Transverse colon (tissue), 4 donors: Measurements from ENCODE around the gene CSF3R. TPM values are rescaled to one million over a fixed set of nuclear protein-coding genes. Genes with fewer than 3 reads are reported as not detected.

Source experiments
- DNase-seq: peaks from one replicate; pipeline ENCODE4 v3.0.0-alpha.2; 2019
- H3K27ac ChIP-seq, 4 donors: fragments of 200-600 bp; sonication (generic); 2 replicates each; pipeline ENCODE4 v1.5.1; 2016 to 2018; ENCODE audit warnings: inconsistent platforms in 4 of 4
- H3K27me3 ChIP-seq: fragments of 200-600 bp; sonication (generic); 2 replicates; pipeline ENCODE4 v1.5.1; 2017; ENCODE audit warnings: inconsistent platforms
- H3K36me3 ChIP-seq, 4 donors: fragments of 200-600 bp; sonication (generic); 2 replicates each; pipeline ENCODE4 v1.5.1; 2017 to 2019; ENCODE audit warnings: inconsistent platforms in 4 of 4
- H3K4me1 ChIP-seq, 4 donors: fragments of 200-600 bp; sonication (generic); 2 replicates each; pipeline ENCODE4 v1.5.1; 2017 to 2020; ENCODE audit warnings: inconsistent platforms in 4 of 4
- H3K4me3 ChIP-seq, 4 donors: fragments of 200-600 bp; sonication (generic); 1 replicate in 1 of 4; 2 replicates in 3 of 4; pipeline versions ENCODE4 v1.5.1 to v1.6.1; 2017 to 2019; ENCODE audit warnings: inconsistent platforms in 4 of 4
- H3K9me3 ChIP-seq, 2 donors: fragments of 200-600 bp; sonication (generic); 2 replicates each; pipeline ENCODE4 v1.5.1; 2017 to 2019; ENCODE audit warnings: inconsistent platforms in 2 of 2
- EP300 ChIP-seq: sonication (generic); formaldehyde crosslinking; IDR thresholded peaks from one replicate; pipeline ENCODE4 v1.6.1; 2017; ENCODE audit warnings: antibody characterized with exemption, low read depth
- POLR2A ChIP-seq: fragments of 450-650 bp; IDR thresholded peaks from one replicate; pipeline ENCODE4 v1.6.1; 2016; ENCODE audit warnings: antibody characterized with exemption, mild to moderate bottlenecking, moderate library complexity
- POLR2AphosphoS5 ChIP-seq, 3 donors: sonication (generic); formaldehyde crosslinking; IDR thresholded peaks; one replicate each; pipeline ENCODE4 v1.6.1; 2016; ENCODE audit warnings: antibody characterized with exemption in 3 of 3
- WGBS, 2 donors: methylation state at CpG; one replicate each; pipeline ENCODE4 v1.1.5; 2018; ENCODE audit warnings: low coverage in 1 of 2; 5-methylcytosine and 5-hydroxymethylcytosine counted together
- in situ Hi-C, 4 donors: fragments of 200-750 bp; cut with MboI; loops; one replicate each; pipeline versions ENCODE4 v1.15.0 to v1.15.1; 2017; ENCODE audit warnings: low sequenced_read_pairs in 3 of 4, low pct_ligation_motif_present in 1 of 4, low pct_unique_long_range_greater_than_20kb in 1 of 4
- intact Hi-C: fragments of 100-400 bp; cut with DNase I; formaldehyde crosslinking; loops from one replicate; pipeline ENCODE4 v1.15.1; 2023; ENCODE audit warnings: low total_unique reads
- total RNA-seq, 4 donors: library from RNA; depleted of rRNA; stranded (reverse); fragments of >200 nt; gene quantifications; one replicate each; pipeline ENCODE4 v1.1.0, GENCODE V29; 2016
- TF ChIP-seq, protein P1 (sequence below), 5 experiments: fragments of 200-600 bp in 3 of 5; fragments of 450-650 bp in 2 of 5; sonication (generic) in 3 of 5; IDR thresholded peaks; 1 replicate in 2 of 5; 2 replicates in 3 of 5; pipeline ENCODE4 v1.5.1; 2016 to 2017; ENCODE audit warnings: antibody characterized with exemption in 5 of 5, inconsistent platforms in 3 of 5, mild to moderate bottlenecking in 2 of 5, moderate library complexity in 1 of 5

CSF3R gene
- total RNA-seq, 4 donors from 2014 or later, result 3.8 to 17.1 (median 5.2) TPM

DNA sequence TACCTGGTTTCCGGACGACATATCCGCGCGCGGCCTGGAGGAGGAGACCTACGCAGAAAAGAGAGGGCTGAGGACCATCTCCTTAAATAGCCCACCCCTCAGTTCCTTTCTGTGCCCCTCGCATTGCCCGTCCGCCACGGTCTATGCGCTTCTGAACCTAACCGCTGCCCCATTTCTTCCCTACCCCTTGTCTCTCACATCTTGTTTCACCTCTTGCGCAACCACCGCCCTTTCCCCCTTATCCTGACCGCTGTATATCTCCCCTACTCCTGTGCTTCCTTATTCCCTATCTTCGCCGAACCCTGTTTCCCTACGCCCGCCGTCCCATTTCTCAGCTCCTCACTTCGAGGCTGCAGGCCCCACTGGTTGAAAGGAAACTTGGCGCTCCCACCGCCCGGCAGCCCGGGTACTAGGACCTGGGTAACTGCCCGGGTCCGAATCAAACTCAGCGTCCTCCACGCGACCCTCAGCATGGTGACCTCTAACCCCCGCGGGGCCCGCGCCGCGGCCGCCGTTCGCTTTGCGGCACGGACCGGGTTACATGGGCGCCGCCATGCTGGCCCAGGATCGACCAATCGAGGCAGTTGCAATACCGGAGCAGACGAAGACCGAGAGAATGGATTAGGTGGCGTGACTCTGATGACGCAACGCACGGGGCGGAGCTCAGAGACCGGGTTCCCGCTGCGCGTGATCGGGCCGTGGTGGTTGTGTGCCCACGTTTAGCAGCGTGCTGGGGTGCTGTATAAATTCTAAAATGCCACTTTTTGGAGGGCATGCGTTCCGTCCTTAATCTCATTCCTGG lies 18.7 kb downstream of the CSF3R start, which contains the start of gene MRPS15:
MRPS15 (minus strand) TSS at position 582 of the 802 bp plus-strand sequence; CDS start at position 473, 109 bp downstream.
- Histone ChIP-seq H3K4me3 (peak within 1 kb of the TSS; percentile 49 to 87 (median 74)), H3K36me3 (peaks cover 0 to 14% (median 4%) of the 10 kb centered on the region in 4 donors), H3K9me3 (no peaks in the 10 kb centered on the region), H3K27ac (peak within 1 kb of the TSS; percentile 84 to 91 (median 89)), H3K4me1 (peaks cover 5 to 22% (median 14%) of the 10 kb centered on the region in 4 donors), H3K27me3 (no peaks in the 10 kb centered on the region)
- 1% methylated on average over 51 of the region's 65 CpGs; no CpG with 5 or more reads in 1 of the 2 donors for WGBS, 2 donors
- intact Hi-C loops (no loop called here), in situ Hi-C loops (no loop called here)
- peak; percentile 97 for DNase-seq
- peak; percentile 73 to 83 (median 80) for TF ChIP-seq POLR2AphosphoS5 (IDR thresholded peaks at IDR 0.05)
- TF ChIP-seq, protein P1, sequence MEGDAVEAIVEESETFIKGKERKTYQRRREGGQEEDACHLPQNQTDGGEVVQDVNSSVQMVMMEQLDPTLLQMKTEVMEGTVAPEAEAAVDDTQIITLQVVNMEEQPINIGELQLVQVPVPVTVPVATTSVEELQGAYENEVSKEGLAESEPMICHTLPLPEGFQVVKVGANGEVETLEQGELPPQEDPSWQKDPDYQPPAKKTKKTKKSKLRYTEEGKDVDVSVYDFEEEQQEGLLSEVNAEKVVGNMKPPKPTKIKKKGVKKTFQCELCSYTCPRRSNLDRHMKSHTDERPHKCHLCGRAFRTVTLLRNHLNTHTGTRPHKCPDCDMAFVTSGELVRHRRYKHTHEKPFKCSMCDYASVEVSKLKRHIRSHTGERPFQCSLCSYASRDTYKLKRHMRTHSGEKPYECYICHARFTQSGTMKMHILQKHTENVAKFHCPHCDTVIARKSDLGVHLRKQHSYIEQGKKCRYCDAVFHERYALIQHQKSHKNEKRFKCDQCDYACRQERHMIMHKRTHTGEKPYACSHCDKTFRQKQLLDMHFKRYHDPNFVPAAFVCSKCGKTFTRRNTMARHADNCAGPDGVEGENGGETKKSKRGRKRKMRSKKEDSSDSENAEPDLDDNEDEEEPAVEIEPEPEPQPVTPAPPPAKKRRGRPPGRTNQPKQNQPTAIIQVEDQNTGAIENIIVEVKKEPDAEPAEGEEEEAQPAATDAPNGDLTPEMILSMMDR (IDR thresholded peaks at IDR 0.05), result no peak
- peak; percentile 56 for TF ChIP-seq POLR2A
- TF ChIP-seq EP300, result no peak

DNA sequence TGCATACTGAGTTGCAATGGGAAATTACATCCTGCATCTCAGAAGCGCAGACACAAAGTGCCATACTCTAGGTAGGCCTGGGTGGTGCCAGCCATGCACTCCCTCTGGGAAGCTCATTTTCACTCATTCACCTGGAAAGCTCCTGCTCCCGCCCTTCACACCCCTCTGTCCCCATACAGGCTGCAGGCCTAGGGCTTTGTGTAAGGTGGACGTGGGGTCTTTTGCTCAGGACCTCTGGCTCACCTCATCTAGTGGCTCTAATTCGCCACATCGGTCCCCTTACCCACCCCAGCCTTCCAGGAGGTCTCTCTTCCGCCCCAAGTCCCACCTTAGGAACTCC lies 19.3 kb downstream of the CSF3R start:
- 11 to 21% methylated on average over 4 to 6 of the region's 6 CpGs for WGBS, 2 donors
- no peaks in the 10 kb centered on the region for H3K27me3 ChIP-seq
- TF ChIP-seq POLR2AphosphoS5 (IDR thresholded peaks at IDR 0.05) (no peak), EP300 (no peak), POLR2A (no peak)
- TF ChIP-seq, protein P1 (IDR thresholded peaks at IDR 0.05), result no peak
- no peaks in the 10 kb centered on the region for H3K9me3 ChIP-seq
- DNase-seq, result no peak
- H3K4me3 ChIP-seq, result peak overlapping the region; percentile 49 to 87 (median 74)
- H3K36me3 ChIP-seq, result peaks cover 0 to 14% (median 4%) of the 10 kb centered on the region in 4 donors
- peak overlapping the region; percentile 84 to 91 (median 89) for H3K27ac ChIP-seq
- peaks cover 5 to 22% (median 14%) of the 10 kb centered on the region in 4 donors for H3K4me1 ChIP-seq
- in situ Hi-C loops (no loop called here), intact Hi-C loops (no loop called here)

DNA sequence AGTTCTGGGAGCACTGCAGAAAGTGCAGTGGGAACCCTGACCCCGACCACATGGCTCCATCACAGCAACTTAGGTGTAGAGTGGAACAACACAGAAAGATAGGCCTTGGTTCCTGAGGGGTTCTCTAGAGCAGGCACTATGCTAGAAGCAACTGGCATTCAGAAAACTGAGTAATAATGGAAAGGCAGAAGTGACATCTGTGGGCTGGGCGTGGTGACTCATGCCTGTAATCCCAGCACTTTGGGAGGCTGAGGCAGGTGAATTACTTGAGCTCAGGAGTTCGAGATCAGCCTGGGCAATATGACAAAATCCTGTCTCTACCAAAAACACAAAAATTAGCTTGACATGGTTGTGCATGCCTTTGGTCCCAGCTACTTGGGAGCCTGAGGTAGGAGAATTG lies 23.8 kb downstream of the CSF3R start:
- H3K27me3 ChIP-seq, result no peaks in the 10 kb centered on the region
- DNase-seq, result no peak
- 57 to 68% methylated on average over 2 to 3 of the region's 3 CpGs for WGBS, 2 donors
- no peaks in the 10 kb centered on the region for H3K9me3 ChIP-seq
- H3K4me3 ChIP-seq, result no peak overlapping the region
- TF ChIP-seq, protein P1 (IDR thresholded peaks at IDR 0.05), result no peak
- TF ChIP-seq EP300 (no peak), POLR2AphosphoS5 (IDR thresholded peaks at IDR 0.05) (no peak), POLR2A (no peak)
- in situ Hi-C loops, result no loop called here
- no peak overlapping the region for H3K27ac ChIP-seq
- intact Hi-C loops, result no loop called here
- H3K4me1 ChIP-seq, result peaks cover 0 to 13% (median 10%) of the 10 kb centered on the region in 4 donors
- peaks cover 0 to 31% (median 14%) of the 10 kb centered on the region in 4 donors for H3K36me3 ChIP-seq

DNA sequence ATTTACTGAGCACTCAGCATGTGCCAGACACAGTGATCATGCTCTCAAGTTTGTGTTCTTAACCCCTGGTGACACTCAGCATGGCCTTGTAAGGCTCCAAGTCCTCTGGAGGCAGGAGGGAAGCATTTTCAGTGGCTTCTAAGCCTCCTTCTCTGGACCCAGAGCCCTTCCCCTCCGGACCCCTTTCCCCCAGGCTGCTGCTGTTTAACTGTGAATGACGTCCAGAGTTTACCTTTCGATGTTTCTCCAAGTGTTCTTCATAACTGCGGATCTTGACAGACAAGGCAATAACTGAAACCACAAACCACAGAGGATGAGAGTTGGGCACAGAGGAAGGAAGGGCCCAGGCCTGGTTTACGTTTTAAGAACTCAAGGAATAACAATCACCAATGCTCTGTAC lies 25.0 kb downstream of the CSF3R start:
- in situ Hi-C loops (no loop called here), intact Hi-C loops (no loop called here)
- DNase-seq, result no peak
- TF ChIP-seq, protein P1 (IDR thresholded peaks at IDR 0.05), result no peak
- TF ChIP-seq POLR2AphosphoS5 (IDR thresholded peaks at IDR 0.05) (no peak), EP300 (no peak), POLR2A (no peak)
- no peaks in the 10 kb centered on the region for H3K27me3 ChIP-seq
- H3K9me3 ChIP-seq, result no peaks in the 10 kb centered on the region
- WGBS, 2 donors, result 68 to 80% methylated on average over 1 to 5 of the region's 5 CpGs
- H3K27ac ChIP-seq, result no peak overlapping the region
- peaks cover 0 to 31% (median 14%) of the 10 kb centered on the region in 4 donors for H3K36me3 ChIP-seq
- peaks cover 0 to 3% (median under 1%) of the 10 kb centered on the region in 4 donors for H3K4me1 ChIP-seq
- no peak overlapping the region for H3K4me3 ChIP-seq
